Activated CD4-positive, alpha-beta T cell treated with anti-CD3 and anti-CD28 coated beads, Interleukin-2, amount 10 ng/mL, durations not matched to agents 24 days and 14 days (primary cell): ENCODE data around the gene RAD51B. TPM values are rescaled to one million over a fixed set of nuclear protein-coding genes. Genes with fewer than 3 reads are reported as not detected.

Experiments used
- DNase-seq: peaks from one replicate; pipeline ENCODE4 v3.0.0; 2022
- H3K27ac Mint-ChIP-seq: one replicate; pipeline ENCODE4 v1.8.0; 2022; ENCODE audit warnings: mild to moderate bottlenecking, mixed read lengths
- H3K27me3 Mint-ChIP-seq: one replicate; pipeline ENCODE4 v1.8.0; 2022; ENCODE audit warnings: mixed read lengths
- H3K36me3 Mint-ChIP-seq: one replicate; pipeline ENCODE4 v1.8.0; 2022; ENCODE audit warnings: low read depth, mild to moderate bottlenecking, mixed read lengths
- H3K4me1 Mint-ChIP-seq: one replicate; pipeline ENCODE4 v1.8.0; 2021; ENCODE audit warnings: mixed read lengths
- H3K4me3 Mint-ChIP-seq: one replicate; pipeline ENCODE4 v1.8.0; 2022; ENCODE audit warnings: mild to moderate bottlenecking, moderate library complexity, mixed read lengths
- H3K9me3 Mint-ChIP-seq: one replicate; pipeline ENCODE4 v1.8.0; 2021; ENCODE audit warnings: mixed read lengths
- intact Hi-C: fragments of 100-400 bp; cut with micrococcal nuclease; formaldehyde crosslinking; loops from one replicate; pipeline ENCODE4 v1.15.1; 2023
- total RNA-seq: library from RNA; stranded (reverse); gene quantifications from 2 replicates; pipeline ENCODE4 v1.2.3, GENCODE V29; 2022

Gene RAD51B
- total RNA-seq, 1 donor from 2014 or later = 29.3 TPM

- intact Hi-C loops = no loop called here
- no peaks in the 10 kb centered on the region for H3K27me3 Mint-ChIP-seq
- peaks cover 35% of the 10 kb centered on the region for H3K4me1 Mint-ChIP-seq
- H3K36me3 Mint-ChIP-seq = no peaks in the 10 kb centered on the region
- no peak overlapping the region for H3K27ac Mint-ChIP-seq
- no peak overlapping the region for H3K4me3 Mint-ChIP-seq
- DNase-seq = no peak
- no peaks in the 10 kb centered on the region for H3K9me3 Mint-ChIP-seq
Measured at GRCh38 chr14:68679301-68679700, 859.7 kb downstream of the RAD51B start.

DNA sequence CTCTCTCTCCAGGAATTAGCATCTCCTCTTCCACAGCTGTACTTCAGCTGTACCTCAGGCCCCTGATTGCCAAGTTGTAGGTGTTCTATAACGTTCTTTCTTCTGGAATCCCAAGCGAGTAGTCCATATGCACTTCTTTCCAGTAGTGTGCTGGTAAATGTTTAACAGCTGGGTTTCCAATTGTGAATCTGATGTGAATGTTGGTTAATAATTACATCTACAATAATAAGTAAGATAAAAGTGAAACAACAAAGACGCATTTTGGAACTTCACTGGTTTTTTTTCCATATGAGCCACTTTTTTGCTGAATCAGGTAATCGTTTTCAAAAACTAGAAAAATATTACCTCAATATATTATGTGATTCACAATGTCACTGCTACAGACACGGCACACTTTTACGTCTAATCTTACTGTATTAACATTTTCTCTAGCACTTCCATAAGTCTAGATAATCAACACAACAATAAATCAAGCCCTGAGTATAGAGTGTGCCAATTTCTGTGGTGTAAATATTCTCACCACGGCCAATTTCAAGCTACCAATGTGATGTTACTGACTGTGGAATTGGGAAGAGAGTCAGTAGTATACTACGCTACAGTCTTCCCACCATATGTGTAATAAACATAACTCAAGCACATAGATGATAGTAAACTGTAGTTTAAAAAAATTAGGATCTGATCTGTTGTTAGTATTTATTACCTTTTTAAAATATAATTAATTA lies 860.3 kb downstream of the RAD51B start:
- DNase-seq = no peak
- no peak overlapping the region for H3K27ac Mint-ChIP-seq
- H3K27me3 Mint-ChIP-seq = no peaks in the 10 kb centered on the region
- peaks cover 41% of the 10 kb centered on the region for H3K4me1 Mint-ChIP-seq
- no peaks in the 10 kb centered on the region for H3K36me3 Mint-ChIP-seq
- H3K9me3 Mint-ChIP-seq = no peaks in the 10 kb centered on the region
- no peak overlapping the region for H3K4me3 Mint-ChIP-seq
- intact Hi-C loops = no loop called here

DNA sequence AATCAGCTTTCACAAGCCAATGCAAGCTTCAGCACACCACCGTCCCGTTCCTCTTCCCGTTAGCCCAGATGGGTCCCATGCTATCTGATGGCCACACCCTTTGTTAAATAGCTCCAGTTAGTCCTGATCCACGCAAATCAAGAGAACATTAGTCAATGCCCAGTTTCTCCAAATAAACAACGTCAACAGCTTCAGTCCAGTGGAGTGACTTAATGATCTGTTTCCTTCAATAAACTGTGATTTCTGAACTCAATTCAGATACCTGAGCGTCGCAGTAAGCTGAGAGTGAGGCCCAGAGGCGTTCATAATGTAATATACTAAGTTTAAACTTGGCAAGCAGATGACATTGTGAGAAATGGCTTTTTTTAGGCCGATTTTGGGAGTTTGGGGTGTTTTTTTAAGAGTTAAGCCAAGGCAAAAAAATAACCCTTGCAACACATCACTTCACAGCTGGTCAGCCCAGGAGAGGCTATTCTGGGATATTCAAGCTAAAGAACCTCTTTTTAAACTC lies 861.0 kb downstream of the RAD51B start:
- Mint-ChIP-seq H3K27me3 (no peaks in the 10 kb centered on the region), H3K9me3 (no peaks in the 10 kb centered on the region), H3K4me3 (no peak overlapping the region), H3K27ac (no peak overlapping the region), H3K4me1 (peaks cover 48% of the 10 kb centered on the region), H3K36me3 (no peaks in the 10 kb centered on the region)
- no peak for DNase-seq
- intact Hi-C loops = no loop called here

DNA sequence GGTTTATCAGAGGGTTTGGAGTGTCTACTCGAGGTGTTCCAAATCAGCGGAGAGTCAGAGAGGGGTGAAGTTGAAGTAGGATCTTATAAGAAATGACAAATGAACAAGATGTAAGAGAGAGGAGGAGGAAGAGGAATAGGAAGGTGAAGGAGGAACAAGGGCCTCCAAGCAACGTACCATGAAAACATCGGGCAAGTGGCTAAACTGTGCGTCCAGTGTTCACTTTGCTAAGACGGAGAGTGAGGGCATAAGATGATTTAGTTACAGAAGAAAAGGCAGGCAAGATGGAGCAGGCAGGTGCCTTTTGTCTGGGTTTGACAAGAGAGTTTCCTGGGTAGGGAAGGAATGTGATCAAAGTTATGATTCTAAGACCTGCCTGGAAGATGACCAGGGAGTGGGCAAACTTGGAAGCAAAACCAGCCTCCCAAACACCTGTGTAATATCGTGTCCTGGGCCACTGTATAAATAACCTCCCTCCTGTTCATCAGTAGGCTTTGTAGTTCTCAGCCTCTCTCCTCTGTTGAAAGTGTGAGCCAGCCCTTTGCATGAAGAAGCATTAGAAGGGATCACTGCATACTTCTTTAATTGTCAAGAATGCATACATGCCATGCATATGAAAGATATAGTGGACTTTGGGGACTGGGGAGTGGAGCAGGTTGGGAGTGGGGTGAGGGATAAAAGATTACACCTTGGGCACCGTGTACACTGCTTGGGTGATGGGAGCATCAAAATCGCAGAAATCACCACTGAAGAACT lies 861.9 kb downstream of the RAD51B start:
- Mint-ChIP-seq H3K9me3 (no peaks in the 10 kb centered on the region), H3K4me3 (no peak overlapping the region), H3K27me3 (no peaks in the 10 kb centered on the region), H3K36me3 (no peaks in the 10 kb centered on the region), H3K4me1 (peaks cover 55% of the 10 kb centered on the region), H3K27ac (no peak overlapping the region)
- no peak for DNase-seq
- intact Hi-C loops = no loop called here

GRCh38 chr14:68682166-68683103 lies 862.9 kb downstream of the RAD51B start:
- DNase-seq = peak; percentile 67
- H3K4me1 Mint-ChIP-seq = peaks cover 56% of the 10 kb centered on the region
- peak overlapping the region; percentile 82 for H3K27ac Mint-ChIP-seq
- no peaks in the 10 kb centered on the region for H3K36me3 Mint-ChIP-seq
- no peaks in the 10 kb centered on the region for H3K27me3 Mint-ChIP-seq
- no peaks in the 10 kb centered on the region for H3K9me3 Mint-ChIP-seq
- intact Hi-C loops = no loop called here
- peak overlapping the region; percentile 53 for H3K4me3 Mint-ChIP-seq

DNA sequence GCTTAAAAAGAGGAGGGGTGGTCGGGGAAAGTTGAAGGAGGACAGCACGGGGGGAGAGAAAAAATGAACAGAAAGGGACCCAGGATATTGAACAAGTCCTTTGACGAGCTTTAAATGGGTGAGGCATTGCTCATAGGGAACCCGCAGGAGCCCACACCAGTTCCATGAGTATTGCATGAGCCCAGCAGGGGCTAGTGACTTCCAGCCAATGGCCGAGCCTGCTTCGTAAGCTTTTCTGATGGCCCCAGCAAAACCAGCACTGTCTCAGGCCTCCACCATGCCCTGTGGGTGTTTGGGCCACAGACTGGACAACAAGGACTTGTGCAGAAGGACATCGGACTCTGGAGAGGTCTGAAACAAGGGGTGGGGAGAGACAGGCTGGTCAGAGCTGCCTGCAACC lies 863.7 kb downstream of the RAD51B start:
- H3K27ac Mint-ChIP-seq = peak overlapping the region; percentile 82
- H3K27me3 Mint-ChIP-seq = no peaks in the 10 kb centered on the region
- H3K9me3 Mint-ChIP-seq = no peaks in the 10 kb centered on the region
- intact Hi-C loops = no loop called here
- H3K4me3 Mint-ChIP-seq = peak overlapping the region; percentile 53
- no peaks in the 10 kb centered on the region for H3K36me3 Mint-ChIP-seq
- H3K4me1 Mint-ChIP-seq = peaks cover 53% of the 10 kb centered on the region
- DNase-seq = no peak

- DNase-seq = no peak
- intact Hi-C loops = loop anchor here (1.0 to 2.0 kb wide), 6 partner anchors 11 to 474 kb away; partner anchors contain the start of gene ZFP36L1
- Mint-ChIP-seq H3K27ac (peak overlapping the region; percentile 91), H3K4me3 (peak overlapping the region; percentile 61), H3K4me1 (peaks cover 58% of the 10 kb centered on the region), H3K36me3 (no peaks in the 10 kb centered on the region), H3K27me3 (no peaks in the 10 kb centered on the region), H3K9me3 (no peaks in the 10 kb centered on the region)
Measured at GRCh38 chr14:68684466-68685418, 865.2 kb downstream of the RAD51B start.

- intact Hi-C loops = loop anchor here (1.0 to 2.0 kb wide), 6 partner anchors 10 to 475 kb away; partner anchors contain the start of gene ZFP36L1
- H3K4me1 Mint-ChIP-seq = peaks cover 56% of the 10 kb centered on the region
- peak overlapping the region; percentile 91 for H3K27ac Mint-ChIP-seq
- H3K4me3 Mint-ChIP-seq = peak overlapping the region; percentile 61
- H3K9me3 Mint-ChIP-seq = no peaks in the 10 kb centered on the region
- DNase-seq = peak; percentile 92
- no peaks in the 10 kb centered on the region for H3K27me3 Mint-ChIP-seq
- no peaks in the 10 kb centered on the region for H3K36me3 Mint-ChIP-seq
Measured at GRCh38 chr14:68685419-68686204, 866.0 kb downstream of the RAD51B start.

- Mint-ChIP-seq H3K27me3 (no peaks in the 10 kb centered on the region), H3K4me3 (no peak overlapping the region), H3K9me3 (no peaks in the 10 kb centered on the region), H3K36me3 (no peaks in the 10 kb centered on the region), H3K27ac (peak overlapping the region; percentile 91), H3K4me1 (peaks cover 54% of the 10 kb centered on the region)
- no peak for DNase-seq
- intact Hi-C loops = no loop called here
Measured at GRCh38 chr14:68686205-68686465, 866.6 kb downstream of the RAD51B start.

DNA sequence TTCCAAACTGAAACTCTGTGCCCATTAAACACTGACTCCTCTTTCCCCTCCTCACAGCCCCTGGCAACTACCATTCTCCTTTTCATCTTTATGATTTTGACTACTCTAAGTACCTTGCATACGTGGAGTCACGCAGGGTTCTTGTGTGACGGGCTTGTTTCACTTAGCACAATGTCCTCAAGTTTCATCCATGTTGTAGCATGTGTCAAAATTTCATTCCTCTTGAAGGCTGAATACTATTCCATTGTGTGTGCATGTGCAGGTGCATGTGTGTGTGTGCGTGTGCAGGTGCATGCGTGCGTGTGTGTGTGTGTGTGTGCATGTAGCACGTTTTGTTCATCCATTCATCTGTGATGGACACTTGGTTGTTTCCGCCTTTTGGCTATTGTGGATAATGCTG lies 867.1 kb downstream of the RAD51B start:
- intact Hi-C loops = no loop called here
- no peak for DNase-seq
- H3K4me1 Mint-ChIP-seq = peaks cover 52% of the 10 kb centered on the region
- no peak overlapping the region for H3K4me3 Mint-ChIP-seq
- no peaks in the 10 kb centered on the region for H3K36me3 Mint-ChIP-seq
- peak overlapping the region; percentile 9 for H3K27ac Mint-ChIP-seq
- no peaks in the 10 kb centered on the region for H3K27me3 Mint-ChIP-seq
- no peaks in the 10 kb centered on the region for H3K9me3 Mint-ChIP-seq

DNA sequence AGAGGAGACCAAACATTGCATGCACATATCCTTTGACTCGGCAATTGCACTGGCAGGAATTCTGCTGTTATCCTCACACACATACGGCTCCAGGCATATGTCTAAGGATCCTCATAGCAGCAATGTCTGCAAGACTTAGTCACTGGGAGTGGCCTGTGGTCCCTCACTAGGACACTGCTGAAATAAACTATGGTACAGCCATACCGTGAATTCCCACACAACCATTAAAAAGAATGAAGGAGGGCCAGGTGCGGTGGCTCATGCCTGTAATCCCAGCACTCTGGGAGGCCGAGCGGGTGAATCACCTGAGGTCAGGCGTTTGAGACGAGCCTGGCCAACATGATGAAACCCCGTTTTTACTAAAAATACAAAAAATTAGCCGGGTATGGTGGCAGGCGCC lies 868.2 kb downstream of the RAD51B start:
- peaks cover 42% of the 10 kb centered on the region for H3K4me1 Mint-ChIP-seq
- H3K4me3 Mint-ChIP-seq = no peak overlapping the region
- H3K9me3 Mint-ChIP-seq = no peaks in the 10 kb centered on the region
- intact Hi-C loops = no loop called here
- no peak for DNase-seq
- no peaks in the 10 kb centered on the region for H3K36me3 Mint-ChIP-seq
- no peak overlapping the region for H3K27ac Mint-ChIP-seq
- peaks cover 2% of the 10 kb centered on the region for H3K27me3 Mint-ChIP-seq

- Mint-ChIP-seq H3K27ac (no peak overlapping the region), H3K36me3 (no peaks in the 10 kb centered on the region), H3K4me1 (peaks cover 35% of the 10 kb centered on the region), H3K27me3 (peaks cover 4% of the 10 kb centered on the region), H3K4me3 (no peak overlapping the region), H3K9me3 (no peaks in the 10 kb centered on the region)
- no peak for DNase-seq
- intact Hi-C loops = no loop called here
Measured at GRCh38 chr14:68688872-68689371, 869.3 kb downstream of the RAD51B start.
